Vagina (tissue), 2 donors: ENCODE data around the gene KDM4C.

Source experiments
- CTCF ChIP-seq, 3 experiments: fragments of 450-650 bp in 2 of 3; fragments of 200-600 bp in 1 of 3; sonication (generic) in 1 of 3; IDR thresholded peaks; one replicate each; pipeline ENCODE4 v1.5.1; 2017 to 2019; ENCODE audit warnings: antibody characterized with exemption in 3 of 3, mild to moderate bottlenecking in 2 of 3, moderate library complexity in 2 of 3
- POLR2AphosphoS5 ChIP-seq, 2 donors: sonication (generic); formaldehyde crosslinking; IDR thresholded peaks; one replicate each; pipeline ENCODE4 v1.9.0; 2017; ENCODE audit warnings: antibody characterized with exemption in 2 of 2, mild to moderate bottlenecking in 2 of 2, low read depth in 1 of 2; ENCODE audit not compliant: insufficient read depth in 1 of 2

- no peak for TF ChIP-seq CTCF (IDR thresholded peaks at IDR 0.05)
- no peak for TF ChIP-seq POLR2AphosphoS5 (IDR thresholded peaks at IDR 0.05; ENCODE audit: insufficient read depth in 1 of 2, low read depth in 1 of 2)
These were observed 346.0 kb downstream of the KDM4C start for GRCh38 chr9:7103771-7104170.
